Epidermal melanocyte (primary cell): ENCODE data around the gene GRSF1.
A peak's percentile ranks its signal among the peaks of the same experiment; 100 is the strongest.
"Not testable (repeated sequence)": the region's sequence is repeated elsewhere in the genome, so short reads cannot be mapped to it uniquely, and the experiment has no call there.

ENCODE experiments used
- DNase-seq: peaks from one replicate; pipeline ENCODE4 v3.0.0; 2011; ENCODE audit warnings: low spot score; ENCODE audit not compliant: insufficient read length

Gene GRSF1, protein sequence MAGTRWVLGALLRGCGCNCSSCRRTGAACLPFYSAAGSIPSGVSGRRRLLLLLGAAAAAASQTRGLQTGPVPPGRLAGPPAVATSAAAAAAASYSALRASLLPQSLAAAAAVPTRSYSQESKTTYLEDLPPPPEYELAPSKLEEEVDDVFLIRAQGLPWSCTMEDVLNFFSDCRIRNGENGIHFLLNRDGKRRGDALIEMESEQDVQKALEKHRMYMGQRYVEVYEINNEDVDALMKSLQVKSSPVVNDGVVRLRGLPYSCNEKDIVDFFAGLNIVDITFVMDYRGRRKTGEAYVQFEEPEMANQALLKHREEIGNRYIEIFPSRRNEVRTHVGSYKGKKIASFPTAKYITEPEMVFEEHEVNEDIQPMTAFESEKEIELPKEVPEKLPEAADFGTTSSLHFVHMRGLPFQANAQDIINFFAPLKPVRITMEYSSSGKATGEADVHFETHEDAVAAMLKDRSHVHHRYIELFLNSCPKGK

DNA sequence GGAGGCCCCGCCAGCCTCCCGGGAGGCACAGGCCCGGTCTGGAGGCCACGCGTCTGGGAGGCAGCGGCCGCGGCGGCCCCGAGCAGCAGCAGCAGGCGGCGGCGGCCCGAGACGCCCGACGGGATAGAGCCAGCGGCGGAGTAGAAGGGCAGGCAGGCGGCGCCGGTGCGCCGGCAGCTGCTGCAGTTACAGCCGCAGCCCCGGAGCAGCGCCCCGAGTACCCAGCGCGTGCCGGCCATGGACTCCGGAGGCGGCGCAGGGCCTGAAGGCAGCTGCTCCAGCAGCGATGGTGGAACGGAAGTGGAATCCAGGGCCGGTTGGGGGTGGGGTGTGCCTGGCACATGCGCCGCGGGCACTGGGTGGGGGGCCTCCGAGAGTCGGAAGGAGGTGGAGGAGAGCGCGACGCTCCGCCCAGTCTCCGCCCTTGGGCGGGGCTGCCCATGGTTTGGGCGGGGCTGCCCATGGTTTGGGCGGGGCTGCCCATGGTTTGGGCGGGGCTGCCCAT is at the start of gene GRSF1:
TSS of gene GRSF1 (minus strand) at position 302 of the 505 bp plus-strand sequence. CDS start at position 239, 63 bp downstream.
- DNase-seq: peak; percentile 82

DNA sequence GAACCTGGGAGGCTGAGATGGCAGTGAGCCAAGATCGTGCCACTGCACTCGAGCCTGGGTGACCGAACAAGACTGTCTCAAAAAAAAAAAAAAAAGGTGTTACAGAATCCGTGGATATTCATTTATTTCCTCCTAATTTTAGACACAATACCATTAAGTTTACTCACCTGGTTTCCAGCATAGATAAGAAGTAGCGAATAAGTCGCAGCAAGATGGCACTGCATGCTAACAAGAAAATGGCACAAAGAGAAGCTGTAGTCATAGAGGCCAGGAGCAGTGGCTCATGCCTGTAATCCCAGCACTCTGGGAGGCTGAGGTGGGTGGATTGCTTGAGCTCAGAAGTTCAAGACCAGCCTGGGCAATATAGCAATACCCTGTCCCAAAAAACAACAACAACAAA is 45.5 kb upstream of the GRSF1 start:
- DNase-seq: no peak

DNA sequence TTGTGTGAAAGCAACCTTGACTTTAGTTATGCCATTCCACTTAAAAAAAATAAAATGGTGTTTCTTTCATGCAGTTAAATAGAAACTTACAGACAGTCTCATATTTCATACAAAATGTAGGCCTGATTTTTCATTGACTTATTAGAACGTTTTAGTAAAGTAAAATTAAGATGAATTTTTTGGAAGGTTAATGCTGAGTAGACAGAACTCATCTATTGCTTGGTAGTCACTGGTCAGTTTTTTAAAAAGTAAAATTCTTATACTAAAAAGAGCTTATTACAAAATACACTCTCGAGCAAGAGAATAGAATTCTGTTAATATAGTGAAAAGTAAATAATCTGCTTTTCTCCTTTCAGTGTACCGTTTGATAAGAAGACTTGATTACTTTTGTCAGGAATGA is 41.0 kb upstream of the GRSF1 start:
- no peak for DNase-seq

DNA sequence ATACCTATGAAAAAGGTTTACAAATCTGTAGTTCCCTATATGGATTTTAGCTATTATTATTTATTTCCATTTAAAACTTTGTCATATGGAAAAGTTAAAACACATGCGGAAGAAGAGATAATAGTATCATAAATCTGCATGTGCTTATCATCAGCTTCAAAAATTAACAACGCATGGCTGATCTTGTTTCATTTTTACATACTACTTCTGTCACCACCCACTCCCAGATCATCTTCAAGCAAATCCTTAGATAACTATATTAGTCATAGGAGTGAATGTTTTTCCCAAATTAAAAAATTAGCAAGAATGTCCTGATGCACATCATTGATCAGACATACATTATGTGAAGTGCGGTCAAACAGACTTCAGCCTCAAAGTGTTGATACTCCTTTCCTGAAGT is 37.9 kb upstream of the GRSF1 start:
- no peak for DNase-seq

DNA sequence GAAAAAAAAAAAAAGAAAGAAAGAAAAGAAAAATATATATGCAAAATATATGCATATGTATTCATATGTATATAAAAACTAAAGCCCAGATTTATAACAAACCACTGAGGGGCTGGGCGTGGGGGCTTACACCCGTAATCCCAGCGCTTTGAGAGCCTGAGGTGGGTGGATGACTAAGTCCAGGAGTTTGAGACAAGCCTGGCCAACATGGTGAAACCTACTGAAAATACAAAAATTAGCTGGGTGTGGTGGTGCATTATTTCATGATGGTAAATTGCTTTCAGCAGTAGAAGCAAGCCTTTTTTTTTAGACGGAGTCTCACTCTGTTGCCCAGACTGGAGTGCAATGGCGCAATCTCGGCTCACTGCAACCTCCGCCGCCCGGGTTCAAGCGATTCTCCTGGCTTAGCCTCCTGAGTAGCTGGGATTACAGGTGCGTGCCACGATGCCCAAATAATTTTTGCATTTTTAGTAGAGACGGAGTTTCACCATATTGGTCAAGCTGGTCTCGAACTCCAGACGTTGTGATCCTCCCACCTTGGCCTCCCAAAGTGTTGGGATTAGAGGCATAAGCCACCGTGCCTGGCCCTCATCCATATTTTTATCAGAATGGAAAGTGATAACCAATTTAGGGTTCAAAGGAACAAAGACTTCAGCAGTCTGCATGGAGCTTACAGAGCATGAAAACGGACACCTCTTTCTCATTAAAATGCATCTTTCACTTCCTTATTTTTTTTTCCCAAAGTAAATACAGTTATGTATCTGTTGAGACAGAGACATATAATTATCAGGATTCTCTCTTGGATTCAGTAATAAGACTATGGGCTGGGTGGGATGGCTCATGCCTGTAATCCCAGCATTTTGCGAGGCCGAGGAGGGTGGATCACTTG is 34.8 kb upstream of the GRSF1 start:
- DNase-seq: no peak

DNA sequence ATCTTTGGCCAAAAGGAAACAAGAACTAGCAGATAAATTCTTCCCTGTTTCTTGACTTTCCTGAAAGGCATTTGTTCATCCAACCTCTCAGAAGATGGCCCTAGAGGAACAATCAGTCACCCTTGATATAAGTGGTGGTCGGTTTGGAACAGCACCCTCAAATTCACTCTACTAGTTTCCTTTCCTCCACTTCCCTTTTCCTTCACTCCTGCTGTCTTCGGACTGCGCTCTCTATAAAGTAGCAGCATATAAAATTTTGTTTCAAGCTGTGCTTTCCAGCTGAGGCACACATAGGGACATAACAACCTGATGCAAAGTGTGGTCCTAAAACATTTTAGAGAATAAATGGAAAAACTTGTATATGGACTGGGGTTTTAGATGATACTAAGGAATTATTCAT is 33.5 kb upstream of the GRSF1 start:
- no peak for DNase-seq

DNA sequence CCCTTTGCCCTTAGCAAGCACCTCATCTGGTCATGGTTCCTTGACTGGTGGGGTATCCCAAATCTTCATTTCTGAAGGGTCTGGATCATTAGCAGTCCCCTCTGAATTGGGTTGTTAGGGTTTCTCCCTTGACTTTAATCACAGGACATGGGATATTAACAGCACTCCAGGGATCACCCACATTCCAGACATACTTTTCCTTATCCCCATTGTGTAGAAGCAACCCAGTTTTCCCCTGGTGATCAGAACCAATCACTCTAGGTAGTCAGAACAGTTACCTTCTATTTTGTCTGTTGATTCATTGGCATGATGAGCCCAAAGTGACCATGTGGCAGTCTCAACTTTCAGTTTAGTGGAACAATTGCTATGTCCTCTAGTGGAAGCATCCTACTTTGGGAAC is 29.1 kb upstream of the GRSF1 start:
- DNase-seq: no peak

DNA sequence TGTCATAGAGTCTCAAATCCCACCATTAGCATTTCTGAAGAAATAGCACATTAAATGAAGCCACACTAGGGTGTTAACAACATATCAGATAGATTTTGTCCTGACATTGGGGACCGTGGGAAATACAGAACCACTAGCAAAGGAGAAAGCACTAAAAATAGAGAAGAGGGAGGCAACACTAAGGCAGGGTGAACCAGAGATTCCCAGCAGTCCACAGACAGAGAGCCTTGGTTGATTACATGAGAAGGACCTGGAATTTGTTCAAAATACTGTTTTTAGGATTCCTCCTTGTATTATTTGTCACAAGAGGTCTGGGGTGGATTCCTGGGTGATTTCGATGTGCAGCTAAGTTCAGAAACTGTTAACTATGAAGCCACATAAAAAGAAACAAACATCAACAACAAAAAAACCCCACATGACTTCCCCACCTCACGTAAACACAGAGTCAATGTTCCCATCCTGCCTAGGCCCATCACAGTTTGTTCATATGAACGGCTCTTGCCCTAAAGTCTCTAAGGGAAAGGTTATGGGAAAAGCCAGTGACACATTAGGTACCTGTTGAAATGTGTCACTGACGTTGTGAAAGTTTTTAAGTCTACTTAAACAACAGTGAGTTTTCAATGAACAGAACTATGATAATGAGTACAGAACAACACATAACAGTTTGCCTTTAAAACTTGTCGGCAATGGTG is 23.6 kb upstream of the GRSF1 start:
- no peak for DNase-seq

DNA sequence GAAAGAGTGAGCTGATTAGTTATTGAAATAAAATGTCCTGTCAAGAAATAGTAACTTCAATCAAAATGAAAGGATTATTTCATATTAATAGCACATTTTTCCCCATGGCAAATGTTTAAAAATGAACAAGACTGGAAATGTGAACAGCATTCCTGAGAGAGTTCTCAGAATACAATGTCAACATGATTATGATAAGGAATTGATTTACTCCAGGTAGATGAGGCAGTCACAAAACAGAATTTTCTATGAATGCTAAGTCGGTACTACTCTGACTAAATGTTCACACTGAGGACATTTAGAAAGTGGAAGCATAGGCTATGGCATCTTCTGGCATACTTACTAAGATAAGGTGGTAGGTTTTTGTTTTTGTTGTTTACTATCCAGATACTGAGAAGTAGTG is 19.4 kb upstream of the GRSF1 start:
- DNase-seq: no peak

DNA sequence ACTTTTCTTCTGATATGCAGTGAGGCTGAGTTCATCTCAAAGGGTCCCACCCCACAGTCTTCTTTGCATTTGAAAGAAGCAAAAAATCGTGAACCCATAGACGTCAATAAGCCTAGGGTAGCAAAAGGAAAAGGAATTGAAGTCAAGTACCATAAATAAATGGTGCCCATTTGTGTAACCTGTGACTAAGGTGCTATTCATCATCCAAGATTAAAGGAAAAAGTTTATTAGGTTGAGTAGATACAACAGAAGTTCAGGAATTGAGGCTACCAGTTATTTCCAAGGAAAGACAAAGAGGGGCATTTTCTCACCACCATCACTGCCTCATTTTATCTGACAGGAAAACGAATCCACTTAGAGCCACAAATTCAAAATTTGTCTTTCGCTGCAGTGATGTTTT is 18.8 kb upstream of the GRSF1 start:
- no peak for DNase-seq

DNA sequence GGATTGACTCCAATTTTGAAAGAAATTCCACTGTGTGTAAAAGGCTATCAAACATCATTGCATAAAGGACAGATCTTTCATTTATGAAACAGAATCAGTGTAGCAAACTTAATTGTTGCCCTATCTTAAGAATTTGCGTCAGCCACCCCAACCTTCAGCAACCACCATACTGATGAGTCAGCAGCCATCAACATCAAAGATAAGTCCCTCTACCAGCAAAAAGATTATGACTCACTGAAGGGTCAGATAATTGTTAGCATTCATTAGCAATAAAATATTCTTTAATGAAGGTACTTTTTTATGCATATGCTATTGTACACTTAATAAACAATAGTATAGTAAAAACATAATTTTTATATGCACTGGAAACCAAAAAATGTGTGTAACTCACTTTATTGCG is 15.8 kb upstream of the GRSF1 start:
- no peak for DNase-seq

DNA sequence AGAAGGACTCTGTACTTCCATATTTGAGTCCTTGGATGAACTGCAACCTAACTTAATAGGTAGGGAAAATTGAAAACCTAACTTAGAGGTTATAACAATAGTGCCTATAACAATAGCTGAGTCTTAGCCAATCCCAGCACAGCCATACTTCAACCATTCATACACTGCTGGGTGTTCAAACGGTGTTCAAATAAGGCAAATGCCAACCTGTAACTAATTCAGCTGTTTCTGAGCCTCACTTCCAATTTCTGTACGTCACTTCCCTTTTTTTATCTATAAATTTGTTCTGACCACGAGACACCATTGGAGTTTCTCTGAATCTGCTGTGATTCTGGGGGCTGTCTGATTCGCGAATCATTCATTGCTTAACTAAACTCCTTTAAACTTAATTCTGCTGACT is 9.6 kb upstream of the GRSF1 start:
- no peak for DNase-seq

DNA sequence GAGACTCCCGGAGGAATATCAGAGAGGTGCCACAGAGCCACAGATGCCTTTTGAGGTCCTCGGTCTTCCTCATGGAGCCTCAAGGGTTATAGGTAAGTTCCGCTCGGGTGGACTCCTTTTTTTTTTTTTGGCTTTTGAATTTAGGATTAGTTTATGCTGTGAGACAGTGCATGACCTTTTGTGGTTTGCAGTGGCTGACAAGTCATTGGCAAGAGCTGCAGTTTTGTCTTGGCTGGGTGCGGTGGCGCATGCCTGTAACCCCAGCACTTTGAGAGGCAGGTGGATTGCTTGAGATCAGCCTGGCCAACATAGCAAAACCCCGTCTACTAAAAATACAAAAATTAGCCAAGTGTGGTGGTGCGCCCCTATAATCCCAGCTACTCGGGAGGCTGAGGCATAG is 4.5 kb upstream of the GRSF1 start:
- no peak for DNase-seq

DNA sequence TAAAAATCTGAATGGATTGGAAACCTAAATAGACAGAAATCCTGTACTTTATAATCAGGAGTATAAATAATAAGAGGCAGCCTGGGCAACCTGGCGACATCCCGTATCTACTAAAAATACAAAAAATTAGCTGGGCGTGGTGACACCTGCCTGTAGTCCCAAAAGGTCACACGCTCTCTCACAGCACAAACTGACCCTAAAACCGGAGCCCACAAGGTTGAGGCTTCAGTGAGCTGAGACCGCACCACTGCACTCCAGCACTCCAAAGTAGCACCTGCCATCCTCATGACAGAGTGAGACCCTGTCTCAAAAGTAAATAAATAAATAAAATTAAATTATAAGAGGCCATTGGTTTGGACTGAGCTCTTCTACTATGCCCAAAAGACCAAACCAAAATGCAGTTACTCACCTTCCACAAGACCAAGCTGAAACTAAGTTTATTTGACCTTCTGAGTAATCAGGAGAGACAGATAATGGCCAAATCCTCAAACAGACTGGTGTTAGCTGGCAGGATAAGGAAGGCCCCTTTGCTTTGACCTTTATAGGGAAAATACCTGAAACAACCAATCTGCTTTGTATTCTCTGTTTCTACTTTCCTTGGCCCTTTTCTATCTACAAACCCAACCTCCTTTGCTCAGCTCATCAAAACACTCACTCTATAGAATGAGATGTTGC is 3.2 kb upstream of the GRSF1 start:
- no peak for DNase-seq

DNA sequence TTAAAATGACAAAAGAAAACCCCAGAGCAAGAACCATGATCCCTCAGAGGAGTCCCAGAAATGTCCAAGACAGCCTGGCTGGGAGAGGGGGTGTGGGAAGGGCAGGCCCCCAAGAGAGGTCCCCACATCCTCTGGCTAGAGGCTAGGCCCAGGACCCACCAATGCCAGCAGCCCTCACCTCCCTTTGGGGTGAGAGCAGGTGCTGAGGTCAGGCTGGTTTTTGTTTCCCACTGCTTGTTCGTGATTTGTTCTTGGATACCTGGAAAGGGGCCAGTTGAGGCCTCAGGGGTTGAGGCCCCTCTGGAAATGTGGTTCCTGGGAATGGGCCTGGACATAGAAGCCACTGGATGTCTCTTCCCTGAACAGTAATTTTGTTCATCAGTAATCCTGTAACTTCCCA is 2.3 kb upstream of the GRSF1 start:
- no peak for DNase-seq

DNA sequence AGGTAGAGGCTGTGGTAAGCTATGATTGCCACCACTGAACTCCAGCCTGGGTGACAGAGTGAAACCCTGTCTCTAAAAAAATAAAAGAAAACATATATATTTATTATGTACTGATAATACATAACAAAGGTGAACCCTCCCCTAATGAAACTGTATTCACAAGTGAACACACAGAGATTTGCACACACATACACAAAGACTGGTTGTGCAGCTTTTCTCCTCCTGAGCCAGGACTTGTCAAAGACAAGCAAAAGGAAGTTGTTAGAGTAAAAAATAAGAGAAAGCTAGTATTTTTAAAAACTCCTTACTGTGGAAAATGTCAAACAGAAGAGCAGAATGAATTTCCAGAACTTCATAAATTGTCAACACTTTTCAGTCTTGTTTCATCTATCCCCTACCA is 1.5 kb upstream of the GRSF1 start:
- no peak for DNase-seq

DNA sequence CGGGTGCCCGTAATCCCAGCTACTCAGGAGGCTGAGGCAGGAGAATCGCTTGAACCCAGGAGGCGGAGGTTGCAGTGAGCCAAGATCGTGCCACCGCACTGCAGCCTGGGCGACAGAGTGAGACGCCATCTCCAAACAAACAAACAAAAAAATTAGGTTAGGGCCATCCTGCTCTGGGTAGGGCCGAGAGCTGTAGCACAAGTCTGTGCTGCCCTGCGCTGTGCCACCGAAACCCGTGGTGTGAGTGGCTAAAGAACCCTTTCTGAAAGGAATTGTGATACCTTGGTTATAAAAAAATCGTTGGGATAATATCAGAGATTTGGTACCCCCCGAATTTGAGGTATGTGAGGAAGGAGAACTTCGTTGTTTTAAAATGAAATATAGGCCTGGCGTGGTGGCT is 941 bp upstream of the GRSF1 start:
- DNase-seq: not testable (repeated sequence)

DNA sequence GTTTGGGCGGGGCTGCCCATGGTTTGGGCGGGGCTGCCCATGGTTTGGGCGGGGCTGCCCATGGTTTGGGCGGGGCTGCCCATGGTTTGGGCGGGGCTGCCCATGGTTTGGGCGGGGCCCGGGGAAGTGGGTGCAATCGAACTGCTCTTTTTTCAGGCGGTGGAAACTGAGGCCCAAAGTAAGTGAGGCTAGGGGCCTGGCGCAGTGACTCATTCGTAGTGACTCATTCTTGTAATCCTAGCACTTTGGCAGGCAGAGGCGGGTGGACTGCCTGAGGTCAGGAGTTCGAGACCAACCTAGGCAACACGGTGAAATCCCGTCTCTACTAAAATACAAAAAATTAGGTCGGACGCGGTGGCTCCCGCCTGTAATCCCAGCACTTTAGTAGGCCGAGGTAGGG is 447 bp upstream of the GRSF1 start:
- not testable (repeated sequence) for DNase-seq

DNA sequence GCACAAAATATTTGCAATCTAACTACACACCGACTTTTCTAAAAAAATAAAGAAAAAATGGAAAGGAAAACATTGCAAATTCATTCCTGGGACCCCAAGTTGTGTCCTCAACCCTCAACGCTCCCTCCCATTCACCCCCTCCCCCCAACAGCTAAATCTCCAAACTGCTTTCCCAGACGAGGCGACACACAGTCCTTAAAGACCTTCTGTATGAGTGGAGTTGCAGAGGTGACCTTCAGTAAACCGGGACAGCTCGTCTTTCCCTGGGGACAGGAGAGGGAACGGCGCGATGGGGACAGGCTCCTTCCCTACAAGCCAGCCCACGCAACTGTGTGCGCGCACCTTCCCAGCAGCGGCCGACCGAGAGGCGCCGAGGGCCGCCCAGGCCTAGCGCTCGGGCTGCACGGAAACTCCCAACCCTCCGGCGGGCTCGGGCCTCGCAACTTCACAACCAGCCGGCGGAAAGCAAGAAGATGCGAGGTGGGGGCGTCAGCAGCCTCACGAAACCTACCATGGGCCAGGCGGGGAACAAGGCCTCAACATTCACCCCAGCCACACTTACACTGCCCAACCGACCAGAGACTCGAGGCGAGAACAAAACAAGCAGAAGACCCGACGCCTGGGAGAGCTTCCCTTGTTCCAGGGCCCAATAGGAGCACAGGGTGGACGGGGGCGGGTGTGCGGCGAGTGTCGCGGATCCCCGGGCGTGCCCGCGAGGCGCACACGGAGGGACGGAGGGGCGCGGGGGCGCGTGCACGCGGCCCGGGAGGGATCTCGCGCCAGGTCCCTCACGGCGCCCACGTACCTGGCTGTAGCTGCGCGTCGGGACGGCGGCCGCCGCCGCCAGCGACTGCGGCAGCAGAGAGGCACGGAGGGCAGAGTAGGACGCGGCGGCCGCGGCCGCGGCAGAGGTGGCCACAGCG is 763 bp downstream of the GRSF1 start:
- no peak for DNase-seq

DNA sequence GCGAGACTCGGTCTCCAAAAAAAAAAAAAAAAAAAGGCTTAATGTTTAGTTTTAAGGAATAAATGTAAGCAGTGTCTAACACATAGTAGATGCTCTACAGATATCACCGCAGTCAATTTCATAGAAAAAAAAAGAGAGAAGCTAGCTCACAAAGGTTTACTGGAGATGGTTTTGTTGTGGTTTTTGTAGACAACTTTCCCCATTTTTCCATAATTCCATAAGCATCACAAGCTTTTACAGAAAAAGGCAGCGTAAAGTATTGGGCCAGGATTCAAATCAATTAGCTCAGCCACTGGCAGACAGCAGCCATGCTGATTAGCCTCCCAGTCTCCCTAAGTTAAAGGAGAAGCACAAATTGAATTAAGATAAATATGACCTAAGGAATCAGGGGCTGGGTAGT is 1.5 kb downstream of the GRSF1 start:
- DNase-seq: no peak
